CD4-positive, alpha-beta T cell (primary cell): ENCODE measurements around the gene GINS3. TPM values are rescaled to one million over a fixed set of nuclear protein-coding genes. Genes with fewer than 3 reads are reported as not detected.

Experiments used
- ATAC-seq: fragments of 200-7000 bp; cut with Tn5 transposase; one replicate; pipeline ENCODE4 v1.10.0; 2022; ENCODE audit warnings: mild to moderate bottlenecking; ENCODE audit not compliant: poor library complexity
- CTCF ChIA-PET: fragments of 350-600 bp; sonication (Branson Sonifier 250); formaldehyde crosslinking; loops from one replicate; lab custom pipeline; 2021; ENCODE audit warnings: antibody characterized with exemption, inconsistent platforms; lab: Charles Lee
- POLR2A ChIA-PET: fragments of 350-600 bp; sonication (Branson Sonifier 250); formaldehyde crosslinking; loops from one replicate; lab custom pipeline; 2021; ENCODE audit warnings: antibody characterized with exemption, inconsistent platforms; lab: Charles Lee
- DNase-seq, 14 experiments: peaks; one replicate each; pipeline ENCODE4 v3.0.0-alpha.2; 2013 to 2020; ENCODE audit warnings: mixed read lengths in 2 of 14
- H3K27ac ChIP-seq, 2 donors: one replicate each; pipeline versions ENCODE4 v1.5.1 to v1.7.0; 2013; ENCODE audit warnings: low read length in 2 of 2, low read depth in 1 of 2, mild to moderate bottlenecking in 1 of 2
- H3K27me3 ChIP-seq, 2 experiments: 1 replicate in 1 of 2; 2 replicates in 1 of 2; pipeline versions ENCODE4 v1.6.1 to v1.7.0; 2013; ENCODE audit warnings: low read length in 2 of 2, control low read depth in 1 of 2, mild to moderate bottlenecking in 1 of 2, moderate library complexity in 1 of 2; ENCODE audit not compliant: insufficient read depth in 2 of 2, control insufficient read depth in 1 of 2
- H3K36me3 ChIP-seq: one replicate; pipeline ENCODE4 v1.6.1; 2013; ENCODE audit warnings: low read length, control low read depth; ENCODE audit not compliant: insufficient read depth
- H3K4me1 ChIP-seq: one replicate; pipeline ENCODE4 v1.6.1; 2013; ENCODE audit warnings: low read length, control low read depth; ENCODE audit not compliant: insufficient read depth
- H3K4me3 ChIP-seq: one replicate; pipeline ENCODE4 v1.5.1; 2013; ENCODE audit warnings: mild to moderate bottlenecking, low read length, moderate library complexity
- H3K9me3 ChIP-seq, 2 experiments: 1 replicate in 1 of 2; 2 replicates in 1 of 2; pipeline versions ENCODE4 v1.6.1 to v1.7.0; 2013; ENCODE audit warnings: low read length in 2 of 2, mild to moderate bottlenecking in 2 of 2, control low read depth in 1 of 2, moderate library complexity in 1 of 2; ENCODE audit not compliant: control insufficient read depth in 1 of 2, insufficient read depth in 1 of 2
- H3K27ac Mint-ChIP-seq: one replicate; pipeline ENCODE4 v1.8.0; 2020; ENCODE audit warnings: mixed read lengths
- H3K27me3 Mint-ChIP-seq: one replicate; pipeline ENCODE4 v1.8.0; 2021; ENCODE audit warnings: mixed read lengths
- H3K36me3 Mint-ChIP-seq: one replicate; pipeline ENCODE4 v1.8.0; 2021; ENCODE audit warnings: low read depth, mixed read lengths
- H3K4me1 Mint-ChIP-seq: one replicate; pipeline ENCODE4 v1.8.0; 2021; ENCODE audit warnings: low read depth, mixed read lengths
- H3K4me3 Mint-ChIP-seq: one replicate; pipeline ENCODE4 v1.8.0; 2020; ENCODE audit warnings: mild to moderate bottlenecking, mixed read lengths
- H3K9me3 Mint-ChIP-seq: one replicate; pipeline ENCODE4 v1.8.0; 2020; ENCODE audit warnings: mixed read lengths
- CTCF ChIP-seq: fragments of 200-600 bp; IDR thresholded peaks from one replicate; pipeline ENCODE4 v1.8.0; 2022; ENCODE audit warnings: antibody characterized with exemption, mild to moderate bottlenecking
- intact Hi-C, 2 experiments: fragments of 100-400 bp; cut with DNase I in 1 of 2; cut with micrococcal nuclease in 1 of 2; formaldehyde crosslinking; loops; one replicate each; pipeline versions ENCODE4 v1.15.1 to v1.9.0; 2023 to 2025; cut with DNase I, micrococcal nuclease
- total RNA-seq, 174 experiments: library from RNA in 2 of 174; stranded (reverse) in 2 of 174; gene quantifications; one replicate each; pipeline ENCODE4 v1.2.3 and lab custom pipeline; 2021 to 2026

The GINS3 gene
- total RNA-seq, 2 experiments from 2014 or later, result 0.27 to 0.36 TPM

DNA sequence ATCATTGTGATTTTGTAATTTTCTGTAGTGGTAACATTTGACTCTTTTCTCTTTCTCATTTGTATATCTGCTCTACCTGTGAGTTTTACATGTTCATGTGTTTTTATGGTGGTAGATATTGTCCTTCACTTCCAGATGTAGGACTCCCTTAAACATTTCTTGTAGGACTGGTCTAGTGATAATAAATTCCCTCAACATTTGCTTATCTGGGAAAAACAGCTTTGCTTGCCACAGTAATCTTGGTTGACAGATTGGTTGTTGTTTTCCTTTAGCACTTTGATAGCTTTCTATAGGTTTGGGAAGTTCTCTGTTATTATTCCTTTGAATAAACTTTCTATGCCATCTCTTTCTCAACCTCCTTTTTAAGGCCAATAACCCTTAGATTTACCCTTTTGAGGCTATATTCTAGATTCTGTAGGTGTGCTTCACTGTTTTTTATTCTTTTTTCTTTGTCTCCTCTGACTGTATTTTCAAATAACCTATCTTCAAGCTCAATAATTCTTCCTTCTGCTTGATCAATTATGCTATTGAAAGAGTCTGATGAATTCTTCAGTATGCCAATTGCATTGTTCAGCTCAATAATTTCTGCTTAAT, 32.1 kb upstream of the GINS3 start:
- Histone ChIP-seq H3K4me1 (no peaks in the 10 kb centered on the region), H3K4me3 (no peak overlapping the region), H3K9me3 (peaks cover 8 to 22% of the 10 kb centered on the region in 2 experiments), H3K36me3 (no peaks in the 10 kb centered on the region), H3K27me3 (peaks cover 0 to 9% of the 10 kb centered on the region in 2 experiments), H3K27ac (no peak overlapping the region)
- H3K4me3 Mint-ChIP-seq, result no peak overlapping the region
- ATAC-seq, result no peak
- intact Hi-C loops, result no loop called here
- no peaks in the 10 kb centered on the region for H3K4me1 Mint-ChIP-seq
- no peak for DNase-seq
- CTCF ChIA-PET, result no interaction called here
- H3K9me3 Mint-ChIP-seq, result peaks cover 6% of the 10 kb centered on the region
- H3K27ac Mint-ChIP-seq, result no peak overlapping the region
- TF ChIP-seq CTCF, result no peak
- peaks cover 31% of the 10 kb centered on the region for H3K27me3 Mint-ChIP-seq
- no peaks in the 10 kb centered on the region for H3K36me3 Mint-ChIP-seq
- POLR2A ChIA-PET, result no interaction called here

DNA sequence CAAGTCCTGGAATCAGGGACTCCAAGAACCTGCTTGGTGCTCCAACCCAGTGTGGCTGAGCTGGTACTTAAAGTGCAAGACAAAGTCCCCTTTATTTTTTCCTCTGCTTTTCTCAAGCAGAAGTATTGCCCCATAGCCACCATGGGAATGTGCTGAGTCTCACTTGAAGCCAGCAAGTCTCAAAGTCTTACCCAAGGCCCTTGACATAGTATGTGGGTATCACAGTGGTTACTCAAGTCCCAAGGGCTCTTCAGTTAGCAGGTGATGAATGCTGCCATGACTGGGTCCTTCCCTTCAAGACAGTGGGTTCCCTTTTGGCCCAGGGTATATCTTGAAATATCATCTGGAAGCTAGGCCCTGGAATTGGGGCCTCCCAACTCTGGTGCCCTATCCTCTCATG, 30.5 kb upstream of the GINS3 start:
- Mint-ChIP-seq H3K9me3 (peaks cover 6% of the 10 kb centered on the region), H3K27me3 (peaks cover 27% of the 10 kb centered on the region), H3K36me3 (no peaks in the 10 kb centered on the region), H3K27ac (no peak overlapping the region), H3K4me1 (no peaks in the 10 kb centered on the region), H3K4me3 (no peak overlapping the region)
- peaks cover 0 to 9% of the 10 kb centered on the region in 2 experiments for H3K27me3 ChIP-seq
- DNase-seq (no peak), ATAC-seq (no peak)
- ChIA-PET CTCF (no interaction called here), POLR2A (no interaction called here)
- intact Hi-C loops, result no loop called here
- H3K4me3 ChIP-seq, result no peak overlapping the region
- H3K27ac ChIP-seq, result no peak overlapping the region
- H3K36me3 ChIP-seq, result no peaks in the 10 kb centered on the region
- peaks cover 8 to 22% of the 10 kb centered on the region in 2 experiments for H3K9me3 ChIP-seq
- TF ChIP-seq CTCF, result no peak
- no peaks in the 10 kb centered on the region for H3K4me1 ChIP-seq

DNA sequence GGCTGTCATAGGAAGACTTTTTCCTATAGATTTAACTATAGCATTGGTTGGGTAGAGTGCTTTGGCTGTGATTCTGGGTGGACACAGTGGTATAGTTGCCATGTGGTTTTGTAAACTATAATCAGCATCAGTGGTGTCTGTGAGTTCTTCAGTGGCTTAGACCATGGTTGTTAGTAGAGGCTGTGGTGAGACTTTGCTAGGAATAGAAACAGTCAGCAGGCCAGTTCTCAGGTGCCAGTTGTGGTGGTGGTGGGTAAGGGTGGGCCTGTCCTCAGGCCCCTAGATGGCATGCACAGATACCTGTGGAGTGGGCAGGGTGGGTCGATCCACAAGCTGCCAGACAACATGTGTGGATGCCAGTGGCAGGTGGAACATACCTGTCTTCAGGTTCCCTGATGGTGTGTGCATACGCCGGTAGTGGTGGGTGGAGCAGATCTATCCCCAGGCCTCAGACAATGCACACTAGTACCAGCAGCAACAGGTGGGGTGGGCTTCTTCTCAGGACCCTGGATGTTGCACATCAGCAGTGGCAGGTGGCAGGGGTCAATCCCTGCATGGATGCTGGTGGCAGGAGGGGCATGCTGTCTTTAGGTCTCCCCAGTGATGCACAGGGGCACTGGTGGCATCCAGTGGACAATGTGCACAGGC, 28.4 kb upstream of the GINS3 start:
- intact Hi-C loops, result no loop called here
- DNase-seq (no peak), ATAC-seq (no peak)
- H3K4me3 Mint-ChIP-seq, result no peak overlapping the region
- Histone ChIP-seq H3K36me3 (no peaks in the 10 kb centered on the region), H3K4me1 (no peaks in the 10 kb centered on the region), H3K9me3 (peaks cover 8 to 22% of the 10 kb centered on the region in 2 experiments), H3K27ac (no peak overlapping the region), H3K27me3 (peaks cover 4 to 9% of the 10 kb centered on the region in 2 experiments), H3K4me3 (no peak overlapping the region)
- H3K27ac Mint-ChIP-seq, result no peak overlapping the region
- CTCF ChIA-PET, result no interaction called here
- POLR2A ChIA-PET, result no interaction called here
- no peaks in the 10 kb centered on the region for H3K4me1 Mint-ChIP-seq
- TF ChIP-seq CTCF, result no peak
- peaks cover 33% of the 10 kb centered on the region for H3K27me3 Mint-ChIP-seq
- peaks cover 6% of the 10 kb centered on the region for H3K9me3 Mint-ChIP-seq
- no peaks in the 10 kb centered on the region for H3K36me3 Mint-ChIP-seq
